GM19372 (cell line): ENCODE data around the gene RMI1.
"Not testable (repeated sequence)": the region's sequence is repeated elsewhere in the genome, so short reads cannot be mapped to it uniquely, and the experiment has no call there.

Experiments used
- ATAC-seq: cut with Tn5 transposase; IDR thresholded peaks from one replicate; pipeline ENCODE4 v1.9.1; 2021; ENCODE audit warnings: mild to moderate bottlenecking, low read depth, moderate library complexity; ENCODE audit not compliant: unreplicated experiment

The RMI1 gene

DNA sequence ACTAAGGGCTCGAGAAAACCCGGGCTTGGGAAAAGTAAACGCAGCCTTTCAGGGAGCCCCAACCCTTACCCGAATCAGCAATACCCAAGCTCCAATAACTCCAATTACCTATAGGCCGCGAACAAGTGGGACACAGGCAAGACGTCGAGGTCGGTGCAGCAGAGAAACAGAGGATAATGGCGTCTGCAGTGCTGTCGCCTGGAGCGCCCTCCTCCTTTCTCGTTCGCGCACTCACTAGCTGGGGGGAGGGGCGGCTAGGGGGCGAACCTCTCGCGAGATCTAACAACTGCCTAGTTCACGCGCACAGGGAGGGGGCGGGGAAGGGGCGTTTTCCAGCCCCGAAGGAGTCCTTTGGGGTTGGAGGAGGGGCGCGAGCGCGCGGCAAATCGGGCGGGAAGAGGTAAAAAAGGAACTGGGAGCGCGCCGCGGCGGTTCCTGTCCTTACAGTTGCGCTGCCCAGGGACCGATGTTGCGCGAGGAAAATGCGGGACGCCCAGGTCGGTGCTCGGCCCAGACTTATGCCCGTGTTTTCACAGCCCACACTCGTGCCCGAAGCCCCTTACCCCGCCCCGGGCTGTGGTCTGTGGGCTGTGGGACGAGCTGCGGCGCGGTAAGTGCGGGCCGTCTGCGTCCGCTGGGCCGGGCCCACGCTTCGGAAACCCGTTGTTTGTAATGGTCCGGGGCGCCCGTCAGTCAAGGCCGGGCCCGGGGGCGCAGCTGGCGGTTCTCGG, at the start of gene RMI1:
Gene RMI1 (plus strand): TSS at position 411 of the 731 bp plus-strand sequence. CDS start 20,182 bp downstream, outside the sequence.
- ATAC-seq, result peak; percentile 60

DNA sequence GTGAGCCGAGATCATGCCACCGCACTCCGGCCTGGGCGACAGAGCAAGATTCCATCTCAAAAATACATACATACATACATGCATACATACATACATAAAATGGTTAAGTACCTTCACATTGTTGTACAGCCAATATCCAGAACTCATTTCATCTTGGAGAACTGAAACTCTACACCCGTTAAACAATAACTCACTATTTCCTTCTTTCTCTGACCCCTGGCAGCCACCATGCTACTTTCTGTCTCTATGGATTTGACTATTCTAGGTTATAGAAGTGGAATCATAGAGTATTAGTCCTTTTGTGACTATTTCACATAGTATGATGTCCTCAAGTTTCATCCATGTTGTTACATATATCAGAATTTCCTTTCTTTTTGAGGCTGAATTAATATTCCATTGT, 49.7 kb upstream of the RMI1 start:
- ATAC-seq, result no peak

DNA sequence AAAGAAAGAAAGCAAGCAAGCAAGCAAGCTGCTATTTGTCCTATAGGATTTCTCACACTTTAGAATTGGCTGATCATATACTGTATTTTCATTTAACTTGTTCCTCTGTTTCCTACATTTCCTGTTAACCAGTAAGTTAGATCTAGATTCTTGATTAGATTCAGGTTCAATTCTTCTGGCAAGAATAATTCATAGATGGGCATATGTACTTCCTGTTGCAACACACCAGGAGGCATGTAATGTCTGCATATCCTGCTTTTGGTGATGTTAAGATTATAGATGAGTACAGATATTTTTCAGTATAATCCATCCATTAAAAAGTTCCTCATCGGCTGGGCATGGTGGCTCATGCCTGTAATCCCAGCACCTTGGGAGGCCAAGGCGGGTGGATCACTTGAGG, 48.6 kb upstream of the RMI1 start:
- no peak for ATAC-seq

DNA sequence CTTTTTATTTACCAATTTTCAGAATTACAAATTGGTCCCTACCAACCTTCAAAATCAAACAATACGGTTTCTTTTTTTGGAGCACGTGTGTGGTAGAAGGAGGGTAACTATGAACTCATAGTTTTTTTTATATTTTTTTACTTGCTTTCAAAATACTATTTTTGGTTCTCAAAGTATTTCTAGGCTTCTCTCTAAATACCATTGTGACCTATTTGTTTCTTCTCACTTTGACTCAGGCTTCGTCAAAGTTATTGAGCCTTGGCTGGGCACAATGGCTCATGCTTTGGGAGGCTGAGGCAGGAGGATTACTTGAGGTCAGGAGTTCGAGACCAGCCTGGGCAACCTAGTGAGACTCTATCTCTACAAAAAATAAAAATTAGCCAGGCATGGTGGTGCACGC, 47.8 kb upstream of the RMI1 start:
- no peak for ATAC-seq

DNA sequence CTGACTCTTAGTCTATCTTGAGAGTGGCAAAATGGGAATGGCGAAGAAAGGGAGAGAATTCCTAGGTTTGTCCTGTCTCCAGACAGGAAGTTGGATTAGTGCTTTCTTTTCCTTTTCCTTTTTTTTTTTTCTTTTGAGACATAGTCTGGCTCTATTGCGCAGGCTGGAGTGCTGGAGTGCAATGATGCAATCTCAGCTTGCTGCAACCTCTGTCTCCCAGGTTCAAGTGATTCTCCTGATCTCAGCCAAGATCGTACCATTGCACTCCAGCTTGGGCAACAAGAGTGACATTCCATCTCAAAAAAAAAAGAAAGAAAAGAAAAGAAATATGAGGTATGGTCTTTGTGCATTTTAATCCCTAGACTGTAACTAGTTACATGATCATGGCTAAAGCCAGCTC, 46.8 kb upstream of the RMI1 start:
- no peak for ATAC-seq

DNA sequence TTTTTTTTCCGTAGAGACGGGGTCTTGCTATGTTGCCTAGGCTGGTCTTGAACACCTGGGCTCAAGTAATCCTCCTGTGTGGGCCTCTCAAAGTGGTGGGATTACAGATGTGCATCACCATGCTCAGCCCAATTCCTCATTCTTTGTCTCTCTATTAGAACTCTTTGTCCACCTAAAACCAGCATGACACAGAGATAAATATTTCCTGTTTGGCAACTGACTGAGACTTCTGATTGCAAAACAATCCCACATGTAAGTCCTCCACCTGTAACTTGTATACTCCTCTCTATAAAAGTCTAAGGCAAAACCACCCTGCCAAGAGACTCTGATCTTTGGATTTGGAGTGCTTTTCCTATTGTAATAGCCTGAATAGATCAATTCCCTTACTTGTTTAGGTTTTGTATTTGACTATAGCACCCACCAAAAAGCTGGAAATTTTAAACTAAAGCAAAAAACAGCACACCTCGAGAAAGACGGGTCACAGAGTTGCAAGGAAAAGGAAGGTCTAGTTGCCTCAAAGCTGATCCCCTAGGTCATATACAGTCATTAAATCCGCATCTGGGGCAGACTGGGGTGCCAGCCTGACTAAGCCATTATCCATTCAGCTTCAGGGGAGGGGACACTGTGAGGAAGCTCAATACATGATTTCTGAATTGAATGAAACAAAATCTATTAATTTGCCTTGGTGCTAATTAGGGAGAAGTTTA, 45.9 kb upstream of the RMI1 start:
- no peak for ATAC-seq

DNA sequence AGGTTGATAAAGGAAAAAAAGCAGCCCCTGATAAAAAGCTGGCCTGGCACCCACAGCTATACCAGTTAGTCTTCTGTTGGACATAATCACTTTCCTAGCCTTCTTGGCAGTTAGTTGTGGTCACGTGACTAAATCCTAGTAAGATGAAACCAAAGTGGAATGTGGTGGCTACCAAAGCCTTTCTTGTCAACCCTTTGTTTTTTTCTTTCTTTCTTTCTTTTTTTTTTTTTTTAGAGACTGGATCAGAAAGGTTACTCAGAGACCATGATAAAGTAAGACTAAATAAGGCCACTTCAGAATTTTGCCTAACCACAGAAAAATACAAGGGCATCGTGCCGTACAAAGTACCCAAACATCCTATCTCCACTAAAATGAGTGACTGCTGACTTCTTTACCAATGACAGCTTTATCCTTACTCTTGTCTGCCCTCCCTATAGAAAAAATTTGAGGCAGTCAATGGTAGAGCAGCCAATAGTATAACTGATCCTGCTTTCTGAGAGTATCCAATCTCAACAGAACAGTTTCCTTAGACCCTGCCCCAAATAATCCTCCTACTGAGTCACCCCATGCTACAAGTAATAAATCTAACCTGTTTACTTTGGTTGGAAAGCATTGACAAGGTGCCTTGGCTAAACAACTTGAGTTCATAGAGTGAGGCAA, 45.2 kb upstream of the RMI1 start:
- no peak for ATAC-seq

DNA sequence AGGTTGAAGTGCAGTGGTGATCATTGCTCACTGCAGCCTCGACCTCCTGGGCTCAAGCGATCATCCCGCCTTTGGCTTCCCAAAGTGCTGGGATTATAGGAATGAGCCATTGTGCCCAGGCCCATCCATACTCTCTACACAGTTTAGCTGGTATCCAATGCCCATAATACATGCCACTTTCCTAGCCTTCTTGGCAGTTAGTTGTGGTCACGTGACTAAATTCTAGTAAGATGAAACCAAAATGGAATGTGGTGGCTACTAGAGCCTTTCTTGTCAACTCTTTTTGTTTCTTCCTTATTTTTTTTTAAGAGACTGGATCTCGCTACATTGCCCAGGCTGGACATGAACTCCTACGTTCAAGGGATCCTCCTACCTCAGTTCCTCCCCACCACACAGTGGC, 44.1 kb upstream of the RMI1 start:
- no peak for ATAC-seq

DNA sequence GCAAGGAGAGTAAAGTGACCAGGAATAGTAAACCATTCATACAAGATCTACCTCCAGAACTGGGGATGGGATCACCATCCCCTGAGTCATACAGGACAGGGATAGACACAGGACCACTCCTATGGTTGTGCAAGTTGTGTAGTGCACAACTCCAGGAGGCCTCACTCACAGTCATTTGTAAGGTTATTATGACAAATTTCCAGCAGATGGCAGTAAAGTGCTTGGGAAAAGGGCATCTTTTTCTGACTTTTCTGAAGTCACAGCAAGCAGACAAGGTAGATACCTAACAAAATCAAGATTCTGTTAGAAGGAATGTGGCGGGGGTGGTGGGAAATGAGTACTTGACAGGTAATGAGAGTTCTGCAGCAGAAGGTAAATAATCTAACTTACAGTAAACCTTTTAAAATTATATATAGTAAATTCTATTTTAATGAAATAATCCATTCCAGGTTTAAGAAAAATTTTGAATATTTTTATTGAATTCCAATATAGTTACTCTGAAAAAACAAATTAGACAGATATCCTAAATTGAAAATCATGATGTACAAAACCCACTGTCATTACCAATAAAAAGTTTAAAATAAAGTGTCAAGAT, 42.6 kb upstream of the RMI1 start:
- no peak for ATAC-seq

DNA sequence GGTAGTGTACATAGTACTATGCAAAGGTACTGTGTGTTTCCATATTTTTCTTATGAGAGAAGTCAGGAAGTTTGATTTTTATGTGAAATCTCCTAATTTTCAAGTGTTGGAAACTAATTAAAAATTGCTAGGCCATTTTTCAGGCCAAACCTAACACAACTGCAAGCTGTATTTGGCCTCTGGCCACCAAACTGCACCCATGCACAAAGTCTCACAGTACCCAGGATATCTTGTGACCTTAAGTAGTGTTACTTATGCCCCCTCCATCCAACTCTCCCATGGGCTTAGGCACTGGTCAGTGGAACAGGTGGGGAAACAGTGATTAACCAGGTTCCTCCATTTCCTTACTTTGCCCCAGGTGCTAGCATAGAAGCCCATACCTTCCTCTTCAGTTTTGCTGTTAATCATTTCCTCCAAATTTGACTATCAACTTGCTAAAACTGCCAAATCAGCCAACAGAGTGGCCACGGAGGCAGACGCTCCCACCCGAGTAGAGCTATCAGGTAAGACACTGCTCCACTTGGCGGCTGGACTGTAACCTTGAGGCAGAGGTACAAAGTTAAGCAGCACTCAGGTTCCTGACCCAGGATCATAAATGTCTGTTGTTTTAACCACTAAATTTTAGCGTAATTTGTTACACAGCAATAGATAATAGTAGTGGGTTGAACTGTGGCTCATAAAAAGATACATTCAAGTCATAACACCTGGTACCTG, 39.9 kb upstream of the RMI1 start:
- no peak for ATAC-seq

DNA sequence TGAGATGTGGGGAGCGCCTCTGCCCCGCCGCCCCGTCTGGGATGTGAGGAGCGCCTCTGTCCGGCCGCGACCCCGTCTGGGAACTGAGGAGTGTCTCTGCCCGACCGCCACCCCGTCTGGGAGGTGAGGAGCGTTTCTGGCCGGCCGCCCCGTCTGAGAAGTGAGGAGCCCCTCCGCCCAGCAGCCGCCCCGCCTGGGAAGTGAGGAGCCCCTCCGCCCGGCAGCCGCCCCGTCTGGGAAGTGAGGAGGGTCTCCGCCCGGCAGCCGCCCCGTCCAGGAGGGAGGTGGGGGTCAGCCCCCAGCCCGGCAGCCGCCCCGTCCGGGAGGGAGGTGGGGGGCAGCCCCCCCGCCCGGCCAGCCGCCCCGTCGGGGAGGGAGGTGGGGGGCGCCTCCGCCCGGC, 32.5 kb upstream of the RMI1 start:
- ATAC-seq, result not testable (repeated sequence)

DNA sequence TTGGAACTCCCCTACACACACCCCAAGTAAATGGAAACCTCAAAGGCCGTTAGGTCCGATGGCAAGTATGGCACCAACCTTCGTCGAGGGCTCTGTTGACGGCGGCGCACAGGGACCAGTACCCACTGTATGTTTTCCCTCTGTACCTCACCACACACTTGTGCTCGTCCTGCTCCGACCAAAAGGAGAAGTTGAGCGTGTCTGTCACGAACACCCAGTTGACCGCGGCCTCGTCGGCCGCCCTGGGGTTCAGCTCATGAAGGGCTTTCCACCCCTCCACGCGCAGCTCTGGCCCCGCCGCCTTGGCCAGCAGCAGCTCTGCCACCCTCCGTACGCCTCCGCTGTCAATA, 24.5 kb upstream of the RMI1 start:
- ATAC-seq, result peak; percentile 58

DNA sequence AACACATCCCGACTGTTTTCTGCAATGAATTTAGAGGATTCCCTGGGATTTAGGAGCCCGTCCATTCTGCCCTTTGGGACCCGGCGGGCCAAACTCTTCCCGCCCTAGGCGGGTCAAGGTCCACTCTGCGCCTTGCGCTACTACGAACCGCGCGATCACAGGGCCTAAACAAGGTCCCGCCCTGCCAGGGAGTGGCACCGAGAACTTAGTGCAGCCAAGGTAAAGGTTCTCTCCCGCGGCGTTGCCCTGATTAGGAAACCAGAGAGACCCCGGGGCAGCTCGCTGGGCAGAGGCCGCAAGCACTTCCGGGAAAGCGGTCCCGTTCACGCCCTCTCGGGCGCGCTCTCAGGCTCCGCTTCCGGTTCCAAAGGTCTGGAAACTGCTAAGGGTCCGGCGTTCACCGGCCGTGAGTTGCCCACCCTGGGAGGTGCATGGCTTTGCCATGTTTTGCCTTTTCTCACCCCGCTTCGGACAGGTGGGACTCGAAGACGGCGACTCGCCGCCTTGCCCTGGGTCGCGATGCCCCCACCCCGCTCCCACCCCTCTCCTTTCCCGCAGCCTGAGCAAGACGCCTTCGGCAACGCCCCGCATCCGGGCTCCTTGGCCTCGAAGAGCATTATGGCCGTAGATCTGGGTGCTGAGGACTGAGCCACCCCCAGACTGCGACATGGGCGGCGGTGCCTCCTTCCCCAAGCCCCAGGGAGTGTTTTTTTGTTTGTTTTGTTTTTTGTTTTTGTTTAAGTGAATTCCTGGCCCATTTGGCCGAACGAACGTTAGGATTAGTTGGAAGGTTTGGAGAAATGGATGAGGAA, 24.0 kb upstream of the RMI1 start:
- peak; percentile 81 for ATAC-seq

DNA sequence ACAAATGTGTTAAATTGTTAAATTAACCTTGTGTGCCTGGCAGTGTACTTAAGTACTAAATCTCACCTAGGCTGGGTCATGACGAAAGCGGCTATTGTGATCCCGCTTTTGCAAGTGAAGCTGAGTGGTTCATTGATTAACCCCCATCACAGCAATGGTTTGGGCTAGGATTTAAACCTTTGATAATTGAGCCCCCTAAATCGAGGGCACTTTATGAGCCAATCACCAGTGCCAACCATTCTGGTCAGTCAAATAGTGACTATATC, 23.4 kb upstream of the RMI1 start:
- ATAC-seq, result no peak

DNA sequence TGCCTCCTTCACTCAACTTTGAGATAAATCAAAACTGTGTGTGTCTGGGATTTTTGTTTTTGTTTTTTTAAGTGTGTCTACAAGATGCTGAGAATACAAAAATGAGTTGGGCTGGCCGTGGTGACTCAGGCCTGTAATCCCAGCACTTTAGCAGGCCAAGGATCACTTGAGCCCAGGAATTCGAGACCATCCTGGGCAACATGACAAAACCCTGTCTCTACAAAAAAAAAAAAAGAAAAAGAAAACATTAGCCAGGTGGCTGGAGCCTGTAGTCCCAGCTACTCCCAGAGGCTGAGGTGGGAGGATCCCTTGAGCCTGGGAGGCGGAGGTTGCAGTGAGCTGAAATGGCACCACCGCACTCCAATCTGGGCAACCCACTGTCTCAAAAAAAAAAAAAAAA, 21.5 kb upstream of the RMI1 start:
- no peak for ATAC-seq

DNA sequence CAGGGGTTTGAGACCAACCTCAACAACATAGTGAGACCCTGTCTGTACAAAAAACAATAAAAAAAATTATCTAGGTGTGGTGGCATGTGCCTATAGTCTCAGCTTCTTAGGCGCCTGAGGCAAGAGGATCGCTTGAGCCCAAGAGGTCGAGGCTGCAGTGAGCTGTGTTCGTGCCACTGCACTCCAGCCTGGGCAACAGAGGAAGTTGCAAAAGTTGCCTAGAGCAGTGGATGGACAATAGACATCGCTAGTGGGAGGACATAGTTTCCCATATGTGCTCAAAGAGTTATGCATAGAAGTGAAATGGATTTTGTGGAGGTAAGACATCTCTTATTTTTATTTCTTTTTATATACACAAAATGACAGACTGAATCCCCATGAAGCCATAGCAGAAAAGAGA, 19.6 kb upstream of the RMI1 start:
- ATAC-seq, result no peak

DNA sequence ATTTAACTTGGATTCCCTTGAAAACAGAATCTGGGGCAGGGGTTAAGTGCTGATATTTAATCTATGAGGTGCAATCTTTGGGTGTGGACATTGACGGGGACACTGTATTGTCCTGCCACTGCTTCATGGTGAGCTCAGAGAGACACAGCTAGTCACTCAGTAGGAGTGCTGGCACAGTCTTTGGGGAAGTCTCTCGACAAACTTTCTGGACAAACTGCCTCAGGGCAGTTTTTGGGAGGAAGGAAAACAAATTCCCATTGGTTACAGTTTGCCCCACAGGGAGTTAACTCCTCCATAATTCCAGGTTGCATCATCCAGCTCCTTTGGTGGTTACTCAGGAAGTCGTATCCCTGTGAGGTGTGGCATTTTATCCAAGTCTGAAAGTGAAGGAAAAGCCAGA, 18.4 kb upstream of the RMI1 start:
- no peak for ATAC-seq

DNA sequence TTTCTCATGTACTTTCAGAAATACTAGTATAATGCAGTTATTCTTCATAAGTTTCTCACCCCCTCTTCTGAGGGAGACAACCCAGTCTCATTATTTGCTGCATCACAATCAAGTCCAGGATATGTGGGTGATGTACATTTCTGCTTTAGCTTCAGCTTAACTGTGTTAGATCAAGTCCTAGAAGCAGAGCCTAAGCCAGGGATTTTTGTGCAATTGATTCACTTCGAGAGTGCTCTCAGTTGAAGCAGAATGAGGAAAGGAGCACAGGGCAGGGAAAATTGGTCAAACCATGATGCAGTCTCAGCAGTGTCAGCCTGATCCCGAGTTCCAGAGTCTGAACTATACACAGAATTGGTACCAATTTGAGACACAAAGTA, 15.6 kb upstream of the RMI1 start:
- ATAC-seq, result no peak

DNA sequence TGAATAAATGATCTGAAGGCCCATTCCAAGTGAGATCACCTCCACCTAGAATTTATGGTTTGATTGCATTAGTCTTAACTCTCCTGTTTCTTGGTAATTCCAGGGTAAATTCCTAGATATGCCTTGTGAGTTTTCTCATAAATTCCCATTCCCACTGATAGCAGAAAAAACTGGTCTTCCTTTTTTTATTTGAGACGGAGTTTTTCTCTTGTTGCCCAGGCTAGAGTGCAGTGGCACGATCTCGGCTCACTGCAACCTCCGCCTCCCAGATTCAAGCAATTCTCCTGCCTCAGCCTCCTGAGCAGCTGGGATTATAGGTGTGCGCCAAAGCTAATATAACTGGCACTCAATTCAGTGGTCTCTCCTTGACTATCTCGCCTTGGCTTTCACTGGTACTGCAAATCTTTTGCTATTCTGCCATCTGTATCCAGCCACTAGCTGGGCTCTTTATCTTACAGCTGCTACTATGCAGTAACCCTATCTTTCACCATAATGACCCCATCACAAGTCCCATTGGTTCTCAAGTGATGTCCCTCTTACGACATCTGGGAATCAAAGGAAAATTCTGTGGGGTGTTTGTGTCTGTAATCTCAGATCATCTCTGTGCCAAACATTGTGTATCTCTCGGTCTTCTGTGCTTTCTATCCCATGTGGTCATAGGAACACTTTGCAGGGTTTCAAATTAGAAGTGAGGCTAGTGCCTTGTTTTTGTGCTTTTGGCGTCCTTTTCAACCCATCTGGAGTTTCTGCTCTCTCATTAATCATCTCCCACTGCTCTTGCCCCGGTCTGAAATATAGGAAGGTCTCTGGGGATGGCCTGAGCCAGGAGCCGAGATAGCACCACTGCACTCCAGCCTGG, 15.0 kb upstream of the RMI1 start:
- no peak for ATAC-seq
